ENCODE data around the gene ARHGAP21. TPM values are rescaled to one million over a fixed set of nuclear protein-coding genes. Genes with fewer than 3 reads are reported as not detected.

ARHGAP21 gene
- total RNA-seq, 4 donors from 2014 or later, result 83.2 to 118 (median 86.3) TPM

GRCh38 chr10:24708081-24708480 is 15.6 kb downstream of the ARHGAP21 start:
- Histone ChIP-seq H3K27me3 (no peaks in the 10 kb centered on the region), H3K36me3 (no peaks in the 10 kb centered on the region), H3K4me3 (replicated peaks in 1 of 3) (no peak overlapping the region), H3K4me1 (peaks cover 6 to 10% of the 10 kb centered on the region in 2 donors), H3K27ac (no peak overlapping the region), H3K9me3 (no peaks in the 10 kb centered on the region)
- WGBS, 2 donors, result 77 to 83% methylated on average over 3 of the region's 3 CpGs
- TF ChIP-seq CTCF (IDR thresholded peaks at IDR 0.05), result no peak
- no peak for TF ChIP-seq POLR2A (IDR thresholded peaks at IDR 0.05)
- intact Hi-C loops (cut with DNase I), result no loop called here
- no peak for DNase-seq

GRCh38 chr10:24707445-24707844 is 16.2 kb downstream of the ARHGAP21 start:
- no peaks in the 10 kb centered on the region for H3K27me3 ChIP-seq
- TF ChIP-seq CTCF (IDR thresholded peaks at IDR 0.05) (no peak), POLR2A (IDR thresholded peaks at IDR 0.05) (no peak)
- no peak for DNase-seq
- no peaks in the 10 kb centered on the region for H3K36me3 ChIP-seq
- intact Hi-C loops (cut with DNase I), result no loop called here
- H3K4me3 ChIP-seq (replicated peaks in 1 of 3), result no peak overlapping the region
- 83% methylated on average over 3 of the region's 3 CpGs for WGBS, 2 donors
- H3K27ac ChIP-seq, result no peak overlapping the region
- no peaks in the 10 kb centered on the region for H3K9me3 ChIP-seq
- H3K4me1 ChIP-seq, result peaks cover 6 to 10% of the 10 kb centered on the region in 2 donors

GRCh38 chr10:24706479-24707118 is 17.1 kb downstream of the ARHGAP21 start:
- DNase-seq, result no peak
- 70 to 72% methylated on average over 7 of the region's 7 CpGs for WGBS, 2 donors
- Histone ChIP-seq H3K27me3 (no peaks in the 10 kb centered on the region), H3K36me3 (no peaks in the 10 kb centered on the region), H3K9me3 (no peaks in the 10 kb centered on the region), H3K27ac (no peak overlapping the region), H3K4me1 (peaks cover 6 to 10% of the 10 kb centered on the region in 2 donors), H3K4me3 (replicated peaks in 1 of 3) (no peak overlapping the region)
- TF ChIP-seq POLR2A (IDR thresholded peaks at IDR 0.05) (no peak), CTCF (IDR thresholded peaks at IDR 0.05) (no peak)
- intact Hi-C loops (cut with DNase I), result no loop called here

- Histone ChIP-seq H3K27ac (no peak overlapping the region), H3K4me1 (peaks cover 6 to 10% of the 10 kb centered on the region in 2 donors), H3K9me3 (no peaks in the 10 kb centered on the region), H3K36me3 (no peaks in the 10 kb centered on the region), H3K4me3 (replicated peaks in 1 of 3) (no peak overlapping the region), H3K27me3 (no peaks in the 10 kb centered on the region)
- intact Hi-C loops (cut with DNase I), result no loop called here
- no peak for DNase-seq
- TF ChIP-seq POLR2A (IDR thresholded peaks at IDR 0.05) (no peak), CTCF (IDR thresholded peaks at IDR 0.05) (no peak)
- WGBS, 2 donors, result 90 to 94% methylated on average over 5 of the region's 5 CpGs
These were observed 20.0 kb downstream of the ARHGAP21 start for GRCh38 chr10:24703700-24704099.

GRCh38 chr10:24701447-24701846 is 22.2 kb downstream of the ARHGAP21 start:
- 90 to 92% methylated on average over 3 of the region's 3 CpGs for WGBS, 2 donors
- Histone ChIP-seq H3K27ac (no peak overlapping the region), H3K27me3 (no peaks in the 10 kb centered on the region), H3K4me3 (replicated peaks in 1 of 3) (no peak overlapping the region), H3K4me1 (peaks cover 0 to 5% of the 10 kb centered on the region in 2 donors), H3K9me3 (no peaks in the 10 kb centered on the region), H3K36me3 (no peaks in the 10 kb centered on the region)
- intact Hi-C loops (cut with DNase I), result no loop called here
- no peak for TF ChIP-seq CTCF (IDR thresholded peaks at IDR 0.05)
- TF ChIP-seq POLR2A (IDR thresholded peaks at IDR 0.05), result no peak
- no peak for DNase-seq

Measured in thyroid gland (tissue), 4 donors.